HUES48 (cell line): ENCODE data around the gene CACNA1H.
"Not testable (repeated sequence)": the region's sequence is repeated elsewhere in the genome, so short reads cannot be mapped to it uniquely, and the experiment has no call there.

ENCODE experiments used
- H3K27ac ChIP-seq: one replicate; pipeline ENCODE4 v1.7.0; 2013; ENCODE audit warnings: low read depth, low read length, inconsistent platforms
- H3K27me3 ChIP-seq: 2 replicates; pipeline ENCODE4 v1.6.1; 2013; ENCODE audit warnings: mild to moderate bottlenecking, low read length; ENCODE audit not compliant: control insufficient read depth, insufficient read depth
- H3K36me3 ChIP-seq: 2 replicates; pipeline ENCODE4 v1.6.1; 2013; ENCODE audit warnings: low read length; ENCODE audit not compliant: control insufficient read depth, insufficient read depth
- H3K4me1 ChIP-seq: 2 replicates; pipeline ENCODE4 v1.6.1; 2013; ENCODE audit warnings: mild to moderate bottlenecking, low read length; ENCODE audit not compliant: control insufficient read depth, insufficient read depth
- H3K4me3 ChIP-seq: 2 replicates; pipeline ENCODE4 v1.5.1; 2013; ENCODE audit warnings: mild to moderate bottlenecking, low read depth, low read length
- H3K9ac ChIP-seq: 2 replicates; pipeline ENCODE4 v1.6.1; 2013; ENCODE audit warnings: mild to moderate bottlenecking, low read depth, low read length, moderate library complexity
- H3K9me3 ChIP-seq: 2 replicates; pipeline ENCODE4 v1.6.1; 2013; ENCODE audit warnings: low read length; ENCODE audit not compliant: control insufficient read depth, insufficient read depth

CACNA1H gene

GRCh38 chr16:1265826-1266225 is 112.9 kb downstream of the CACNA1H start:
- Histone ChIP-seq H3K36me3 (no peaks in the 10 kb centered on the region), H3K27me3 (peaks cover 7% of the 10 kb centered on the region; the same call in 1 of the 2 replicates), H3K4me1 (no peaks in the 10 kb centered on the region), H3K9me3 (no peaks in the 10 kb centered on the region), H3K9ac (no peak overlapping the region), H3K4me3 (no peak overlapping the region), H3K27ac (no peak overlapping the region)

- not testable (repeated sequence) for H3K27ac ChIP-seq, H3K9me3 ChIP-seq, H3K4me3 ChIP-seq, H3K9ac ChIP-seq, H3K4me1 ChIP-seq, H3K36me3 ChIP-seq, H3K27me3 ChIP-seq
Measured at GRCh38 chr16:1269418-1269817, 116.5 kb downstream of the CACNA1H start.

GRCh38 chr16:1271380-1271723 is 118.4 kb downstream of the CACNA1H start:
- H3K9ac ChIP-seq, result no peak overlapping the region
- H3K4me3 ChIP-seq, result no peak overlapping the region
- no peaks in the 10 kb centered on the region for H3K36me3 ChIP-seq
- no peaks in the 10 kb centered on the region for H3K4me1 ChIP-seq
- no peak overlapping the region for H3K27ac ChIP-seq
- no peaks in the 10 kb centered on the region for H3K27me3 ChIP-seq
- no peaks in the 10 kb centered on the region for H3K9me3 ChIP-seq
